ENCODE results near the gene ADCY1.

ADCY1 gene

GRCh38 chr7:45575501-45576248 lies 1.5 kb downstream of the ADCY1 start:
- no peaks in the 10 kb centered on the region for H4K20me1 ChIP-seq (ENCODE audit: insufficient read depth, low read length, poor library complexity, severe bottlenecking)
- no peaks in the 10 kb centered on the region for H3K36me3 ChIP-seq (ENCODE audit: insufficient read depth, low read length)
- H3K4me2 ChIP-seq (ENCODE audit: low read depth, low read length, poor library complexity, severe bottlenecking), result no peak overlapping the region
- no peaks in the 10 kb centered on the region for H3K79me2 ChIP-seq (ENCODE audit: insufficient read depth, low read length)
- no peaks in the 10 kb centered on the region for H3K27me3 ChIP-seq (ENCODE audit: insufficient read depth, low read length, poor library complexity, severe bottlenecking)
- no peak overlapping the region for H2AFZ ChIP-seq (ENCODE audit: low read length)
- no peak overlapping the region for H3K9ac ChIP-seq (ENCODE audit: low read depth, low read length, poor library complexity, severe bottlenecking)
- H3K4me1 ChIP-seq (ENCODE audit: insufficient read depth, low read length, poor library complexity, severe bottlenecking), result no peaks in the 10 kb centered on the region
- H3K9me2 ChIP-seq (replicated peaks; ENCODE audit: low read depth, low read length), result no peaks in the 10 kb centered on the region
- H3F3A ChIP-seq (ENCODE audit: low read depth), result no peaks in the 10 kb centered on the region
- no peak overlapping the region for H3K4me3 ChIP-seq (ENCODE audit: low read length, poor library complexity, severe bottlenecking)
- TF ChIP-seq EZH2phosphoT487 (IDR thresholded peaks at IDR 0.05; ENCODE audit: borderline replicate concordance), result no peak
- no peak for TF ChIP-seq CTCF (conservative IDR thresholded peaks at IDR 0.05; ENCODE audit: low read length)
- no peaks in the 10 kb centered on the region for H3K9me3 ChIP-seq (ENCODE audit: insufficient read depth, low read depth, low read length)

GRCh38 chr7:45576249-45576929 lies 2.2 kb downstream of the ADCY1 start:
- H3K79me2 ChIP-seq (ENCODE audit: insufficient read depth, low read length), result no peaks in the 10 kb centered on the region
- H3K9me3 ChIP-seq (ENCODE audit: insufficient read depth, low read depth, low read length), result no peaks in the 10 kb centered on the region
- H3K4me2 ChIP-seq (ENCODE audit: low read depth, low read length, poor library complexity, severe bottlenecking), result no peak overlapping the region
- H3K9ac ChIP-seq (ENCODE audit: low read depth, low read length, poor library complexity, severe bottlenecking), result no peak overlapping the region
- no peaks in the 10 kb centered on the region for H4K20me1 ChIP-seq (ENCODE audit: insufficient read depth, low read length, poor library complexity, severe bottlenecking)
- no peaks in the 10 kb centered on the region for H3K27me3 ChIP-seq (ENCODE audit: insufficient read depth, low read length, poor library complexity, severe bottlenecking)
- TF ChIP-seq CTCF (conservative IDR thresholded peaks at IDR 0.05; ENCODE audit: low read length) (no peak), EZH2phosphoT487 (IDR thresholded peaks at IDR 0.05; ENCODE audit: borderline replicate concordance) (no peak)
- H3K9me2 ChIP-seq (replicated peaks; ENCODE audit: low read depth, low read length), result no peaks in the 10 kb centered on the region
- H3F3A ChIP-seq (ENCODE audit: low read depth), result no peaks in the 10 kb centered on the region
- H2AFZ ChIP-seq (ENCODE audit: low read length), result no peak overlapping the region
- H3K4me3 ChIP-seq (ENCODE audit: low read length, poor library complexity, severe bottlenecking), result no peak overlapping the region
- H3K4me1 ChIP-seq (ENCODE audit: insufficient read depth, low read length, poor library complexity, severe bottlenecking), result no peaks in the 10 kb centered on the region
- H3K36me3 ChIP-seq (ENCODE audit: insufficient read depth, low read length), result no peaks in the 10 kb centered on the region

GRCh38 chr7:45578022-45578421 lies 3.9 kb downstream of the ADCY1 start:
- Histone ChIP-seq H3K36me3 (ENCODE audit: insufficient read depth, low read length) (no peaks in the 10 kb centered on the region), H3K9me2 (replicated peaks; ENCODE audit: low read depth, low read length) (no peaks in the 10 kb centered on the region), H3F3A (ENCODE audit: low read depth) (no peaks in the 10 kb centered on the region), H3K79me2 (ENCODE audit: insufficient read depth, low read length) (no peaks in the 10 kb centered on the region), H3K4me1 (ENCODE audit: insufficient read depth, low read length, poor library complexity, severe bottlenecking) (no peaks in the 10 kb centered on the region), H3K9me3 (ENCODE audit: insufficient read depth, low read depth, low read length) (no peaks in the 10 kb centered on the region), H4K20me1 (ENCODE audit: insufficient read depth, low read length, poor library complexity, severe bottlenecking) (no peaks in the 10 kb centered on the region), H2AFZ (ENCODE audit: low read length) (no peak overlapping the region), H3K4me2 (ENCODE audit: low read depth, low read length, poor library complexity, severe bottlenecking) (no peak overlapping the region), H3K9ac (ENCODE audit: low read depth, low read length, poor library complexity, severe bottlenecking) (no peak overlapping the region), H3K4me3 (ENCODE audit: low read length, poor library complexity, severe bottlenecking) (no peak overlapping the region), H3K27me3 (ENCODE audit: insufficient read depth, low read length, poor library complexity, severe bottlenecking) (no peaks in the 10 kb centered on the region)
- TF ChIP-seq EZH2phosphoT487 (IDR thresholded peaks at IDR 0.05; ENCODE audit: borderline replicate concordance), result no peak
- TF ChIP-seq CTCF (conservative IDR thresholded peaks at IDR 0.05; ENCODE audit: low read length), result no peak

All from Loucy (cell line).